ENCODE results near the gene CCDC178.
A peak's percentile ranks its signal among the peaks of the same experiment; 100 is the strongest.

The CCDC178 gene

DNA sequence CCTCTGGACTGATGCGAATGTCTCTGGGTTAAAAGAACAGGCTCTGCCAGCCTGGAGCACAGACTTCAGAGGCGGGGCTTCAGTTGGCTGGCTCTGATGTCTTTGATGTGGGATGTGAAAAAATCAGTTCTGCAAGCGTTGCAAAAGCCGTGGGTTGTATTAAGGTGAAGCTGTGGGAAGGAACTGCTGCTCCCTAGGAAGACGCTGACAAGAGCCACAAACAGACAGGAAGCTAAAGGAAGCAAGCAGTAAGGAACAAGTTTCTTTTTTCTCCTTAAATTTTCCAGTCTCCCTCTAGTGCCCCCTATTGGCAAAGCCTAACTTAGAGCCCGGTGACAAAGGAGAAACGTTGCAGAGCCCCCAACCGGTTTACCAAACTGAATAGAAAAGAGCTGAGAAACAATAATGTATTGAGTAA, 239.0 kb downstream of the CCDC178 start:
- no peak overlapping the region for H3K9ac ChIP-seq (ENCODE audit: low read length)
- H3K9me2 ChIP-seq (ENCODE audit: low read depth, low read length), result no peaks in the 10 kb centered on the region
- no peak for TF ChIP-seq EZH2 (IDR thresholded peaks at IDR 0.05; ENCODE audit: borderline replicate concordance, low read length)
- TF ChIP-seq, protein P1, sequence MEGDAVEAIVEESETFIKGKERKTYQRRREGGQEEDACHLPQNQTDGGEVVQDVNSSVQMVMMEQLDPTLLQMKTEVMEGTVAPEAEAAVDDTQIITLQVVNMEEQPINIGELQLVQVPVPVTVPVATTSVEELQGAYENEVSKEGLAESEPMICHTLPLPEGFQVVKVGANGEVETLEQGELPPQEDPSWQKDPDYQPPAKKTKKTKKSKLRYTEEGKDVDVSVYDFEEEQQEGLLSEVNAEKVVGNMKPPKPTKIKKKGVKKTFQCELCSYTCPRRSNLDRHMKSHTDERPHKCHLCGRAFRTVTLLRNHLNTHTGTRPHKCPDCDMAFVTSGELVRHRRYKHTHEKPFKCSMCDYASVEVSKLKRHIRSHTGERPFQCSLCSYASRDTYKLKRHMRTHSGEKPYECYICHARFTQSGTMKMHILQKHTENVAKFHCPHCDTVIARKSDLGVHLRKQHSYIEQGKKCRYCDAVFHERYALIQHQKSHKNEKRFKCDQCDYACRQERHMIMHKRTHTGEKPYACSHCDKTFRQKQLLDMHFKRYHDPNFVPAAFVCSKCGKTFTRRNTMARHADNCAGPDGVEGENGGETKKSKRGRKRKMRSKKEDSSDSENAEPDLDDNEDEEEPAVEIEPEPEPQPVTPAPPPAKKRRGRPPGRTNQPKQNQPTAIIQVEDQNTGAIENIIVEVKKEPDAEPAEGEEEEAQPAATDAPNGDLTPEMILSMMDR (IDR thresholded peaks at IDR 0.05; ENCODE audit: low read length), result peak; percentile 55; the same call in 1 of the 2 replicates
- no peaks in the 10 kb centered on the region for H3K4me1 ChIP-seq (ENCODE audit: insufficient read depth, low read length, severe bottlenecking)
- H3K36me3 ChIP-seq (ENCODE audit: insufficient read depth, low read length), result no peaks in the 10 kb centered on the region
- H3K4me3 ChIP-seq (ENCODE audit: low read depth, low read length, poor library complexity, severe bottlenecking), result no peak overlapping the region
- H2AFZ ChIP-seq (ENCODE audit: low read length), result no peak overlapping the region
- H3K79me2 ChIP-seq (ENCODE audit: insufficient read depth, low read length), result no peaks in the 10 kb centered on the region
- H3K4me2 ChIP-seq (ENCODE audit: low read length), result no peak overlapping the region
- H4K20me1 ChIP-seq (ENCODE audit: insufficient read depth, low read length), result no peaks in the 10 kb centered on the region
- H3K27ac ChIP-seq (ENCODE audit: low read depth, low read length, poor library complexity, severe bottlenecking), result no peak overlapping the region
- H3K9me3 ChIP-seq (ENCODE audit: low read length), result no peaks in the 10 kb centered on the region
- no peaks in the 10 kb centered on the region for H3F3A ChIP-seq (ENCODE audit: insufficient read depth, low read length)
- H3K27me3 ChIP-seq (ENCODE audit: insufficient read depth, low read length), result no peaks in the 10 kb centered on the region

DNA sequence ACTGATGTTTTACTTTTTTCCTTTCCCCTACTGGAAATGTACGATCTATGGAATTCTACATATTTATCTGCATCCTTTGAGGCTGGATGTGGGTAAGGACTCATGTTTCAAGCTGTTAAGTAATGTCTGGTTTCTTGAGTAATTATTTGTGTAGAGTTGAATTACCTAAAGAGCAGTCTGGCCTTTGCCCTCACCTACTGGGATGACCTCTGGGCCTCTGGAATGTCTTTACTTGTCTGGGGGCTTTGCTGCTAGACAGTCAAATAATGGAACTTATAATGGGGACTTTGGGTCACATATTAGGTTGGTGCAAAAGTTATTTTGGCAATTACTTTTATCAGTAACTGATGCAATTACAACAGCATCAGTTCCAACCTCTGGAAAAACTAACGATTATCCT, 244.7 kb downstream of the CCDC178 start:
- Histone ChIP-seq H3K9me3 (ENCODE audit: low read length) (no peaks in the 10 kb centered on the region), H3K27me3 (ENCODE audit: insufficient read depth, low read length) (no peaks in the 10 kb centered on the region), H2AFZ (ENCODE audit: low read length) (no peak overlapping the region), H3F3A (ENCODE audit: insufficient read depth, low read length) (no peaks in the 10 kb centered on the region), H3K27ac (ENCODE audit: low read depth, low read length, poor library complexity, severe bottlenecking) (no peak overlapping the region), H3K4me2 (ENCODE audit: low read length) (no peak overlapping the region), H3K9me2 (ENCODE audit: low read depth, low read length) (no peaks in the 10 kb centered on the region), H3K4me1 (ENCODE audit: insufficient read depth, low read length, severe bottlenecking) (no peaks in the 10 kb centered on the region), H3K9ac (ENCODE audit: low read length) (no peak overlapping the region), H3K79me2 (ENCODE audit: insufficient read depth, low read length) (no peaks in the 10 kb centered on the region), H3K4me3 (ENCODE audit: low read depth, low read length, poor library complexity, severe bottlenecking) (no peak overlapping the region), H4K20me1 (ENCODE audit: insufficient read depth, low read length) (no peaks in the 10 kb centered on the region), H3K36me3 (ENCODE audit: insufficient read depth, low read length) (no peaks in the 10 kb centered on the region)
- TF ChIP-seq, protein P1 (IDR thresholded peaks at IDR 0.05; ENCODE audit: low read length), result no peak
- TF ChIP-seq EZH2 (IDR thresholded peaks at IDR 0.05; ENCODE audit: borderline replicate concordance, low read length), result no peak

DNA sequence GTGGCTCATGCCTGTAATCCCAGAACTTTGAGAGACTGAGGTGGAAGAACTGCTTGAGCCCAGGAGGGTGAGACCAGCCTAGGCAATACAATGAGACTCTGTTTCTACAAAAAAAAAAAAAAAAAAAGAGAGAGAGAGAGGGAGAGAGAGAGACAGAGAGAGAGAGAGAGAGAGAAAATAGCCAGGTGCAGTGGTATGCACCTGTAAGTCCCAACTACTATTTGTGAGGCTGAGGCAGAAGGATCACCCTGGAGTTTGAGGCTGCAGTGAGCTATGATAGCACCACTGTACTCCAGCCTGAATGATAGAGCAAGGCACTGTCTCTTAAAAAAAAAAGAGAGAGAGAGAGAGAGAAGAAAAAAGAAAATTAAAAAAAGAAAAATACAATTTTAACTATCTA, 245.7 kb downstream of the CCDC178 start:
- Histone ChIP-seq H3F3A (ENCODE audit: insufficient read depth, low read length) (no peaks in the 10 kb centered on the region), H4K20me1 (ENCODE audit: insufficient read depth, low read length) (no peaks in the 10 kb centered on the region)
- TF ChIP-seq, protein P1 (IDR thresholded peaks at IDR 0.05; ENCODE audit: low read length), result no peak
- TF ChIP-seq EZH2 (IDR thresholded peaks at IDR 0.05; ENCODE audit: borderline replicate concordance, low read length), result no peak

More for the DNA sequence above, 245.7 kb downstream of the CCDC178 start:
- Histone ChIP-seq H3K4me2 (ENCODE audit: low read length) (no peak overlapping the region), H3K27ac (ENCODE audit: low read depth, low read length, poor library complexity, severe bottlenecking) (no peak overlapping the region), H3K4me1 (ENCODE audit: insufficient read depth, low read length, severe bottlenecking) (no peaks in the 10 kb centered on the region), H3K27me3 (ENCODE audit: insufficient read depth, low read length) (no peaks in the 10 kb centered on the region), H3K9ac (ENCODE audit: low read length) (no peak overlapping the region), H3K36me3 (ENCODE audit: insufficient read depth, low read length) (no peaks in the 10 kb centered on the region), H3K4me3 (ENCODE audit: low read depth, low read length, poor library complexity, severe bottlenecking) (no peak overlapping the region), H3K9me3 (ENCODE audit: low read length) (no peaks in the 10 kb centered on the region), H3K9me2 (ENCODE audit: low read depth, low read length) (no peaks in the 10 kb centered on the region), H3K79me2 (ENCODE audit: insufficient read depth, low read length) (no peaks in the 10 kb centered on the region), H2AFZ (ENCODE audit: low read length) (no peak overlapping the region)
